Measurements from ENCODE around the gene LRP1B.
"Not testable (repeated sequence)": the region's sequence is repeated elsewhere in the genome, so short reads cannot be mapped to it uniquely, and the experiment has no call there.

LRP1B gene

DNA sequence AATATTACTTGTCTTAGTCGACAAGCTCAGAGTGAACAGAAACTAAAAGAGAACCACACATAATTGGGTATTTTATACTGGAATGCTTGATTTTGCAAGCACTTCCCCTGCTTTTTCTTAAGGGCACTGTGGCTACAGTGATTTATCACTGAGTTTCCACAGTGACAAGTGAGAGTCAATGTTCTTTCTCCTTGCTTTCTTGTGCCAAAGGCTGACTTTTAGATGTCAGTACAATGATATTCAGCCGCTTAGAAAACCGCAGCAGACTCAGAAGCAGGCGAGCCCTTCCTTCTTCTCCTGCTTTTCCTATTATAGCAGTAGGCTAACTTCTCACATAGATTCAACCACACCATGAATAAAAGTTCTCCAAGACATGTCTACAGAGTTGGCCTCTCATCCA, 1747.0 kb downstream of the LRP1B start:
- Mint-ChIP-seq H3K9me3 (no peaks in the 10 kb centered on the region), H3K27ac (no peak overlapping the region), H3K4me3 (no peak overlapping the region), H3K36me3 (no peaks in the 10 kb centered on the region), H3K4me1 (no peaks in the 10 kb centered on the region), H3K27me3 (no peaks in the 10 kb centered on the region)
- ATAC-seq (ENCODE audit: low read depth), result no peak
- DNase-seq (ENCODE audit: low spot score in 2 of 2), result no peak

DNA sequence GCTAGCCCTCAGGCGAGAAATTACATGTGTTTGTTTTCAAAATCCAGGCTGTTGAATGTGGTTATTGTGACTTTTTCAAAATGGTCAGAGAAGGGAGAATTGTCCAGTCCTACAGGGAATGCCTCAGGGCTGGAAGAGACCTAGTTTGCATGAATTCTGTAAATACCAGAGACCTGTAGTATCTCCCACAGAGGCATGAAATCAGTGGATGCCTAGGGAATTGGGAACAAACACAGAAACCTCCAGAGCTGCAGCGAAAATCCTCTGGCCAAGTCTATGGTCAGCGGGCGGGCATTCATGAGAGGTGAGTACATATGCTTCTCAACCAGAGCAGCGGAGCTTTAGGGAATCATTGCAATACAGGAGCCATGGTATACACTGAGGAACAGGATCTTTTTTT, 1754.1 kb downstream of the LRP1B start:
- Mint-ChIP-seq H3K27me3 (no peaks in the 10 kb centered on the region), H3K4me3 (no peak overlapping the region), H3K36me3 (no peaks in the 10 kb centered on the region), H3K9me3 (no peaks in the 10 kb centered on the region), H3K27ac (no peak overlapping the region), H3K4me1 (no peaks in the 10 kb centered on the region)
- no peak for ATAC-seq (ENCODE audit: low read depth)
- DNase-seq (ENCODE audit: low spot score in 2 of 2), result no peak

DNA sequence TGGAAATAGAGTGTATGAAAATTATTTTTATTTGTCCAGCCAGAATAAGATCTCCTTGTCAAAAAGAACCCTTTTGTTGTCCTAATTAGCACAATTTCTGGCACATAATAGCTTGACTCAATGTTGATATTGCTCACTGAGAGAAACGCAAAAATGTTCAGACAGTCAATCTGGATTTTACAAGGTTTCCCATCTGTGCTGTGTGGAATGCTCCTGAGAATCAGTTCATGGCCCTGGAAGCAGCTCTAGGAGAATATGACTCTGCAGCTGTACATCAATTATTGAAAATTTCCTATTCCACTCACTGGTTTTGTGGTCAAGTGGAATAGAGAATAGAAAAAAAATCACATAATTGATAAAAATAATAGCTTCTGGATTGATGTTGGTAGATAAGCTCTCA, 1767.7 kb downstream of the LRP1B start:
- DNase-seq (ENCODE audit: low spot score in 2 of 2) (no peak), ATAC-seq (ENCODE audit: low read depth) (no peak)
- H3K27ac Mint-ChIP-seq, result no peak overlapping the region
- no peaks in the 10 kb centered on the region for H3K36me3 Mint-ChIP-seq
- no peaks in the 10 kb centered on the region for H3K4me1 Mint-ChIP-seq
- H3K9me3 Mint-ChIP-seq, result peaks cover 6% of the 10 kb centered on the region
- no peaks in the 10 kb centered on the region for H3K27me3 Mint-ChIP-seq
- H3K4me3 Mint-ChIP-seq, result no peak overlapping the region

DNA sequence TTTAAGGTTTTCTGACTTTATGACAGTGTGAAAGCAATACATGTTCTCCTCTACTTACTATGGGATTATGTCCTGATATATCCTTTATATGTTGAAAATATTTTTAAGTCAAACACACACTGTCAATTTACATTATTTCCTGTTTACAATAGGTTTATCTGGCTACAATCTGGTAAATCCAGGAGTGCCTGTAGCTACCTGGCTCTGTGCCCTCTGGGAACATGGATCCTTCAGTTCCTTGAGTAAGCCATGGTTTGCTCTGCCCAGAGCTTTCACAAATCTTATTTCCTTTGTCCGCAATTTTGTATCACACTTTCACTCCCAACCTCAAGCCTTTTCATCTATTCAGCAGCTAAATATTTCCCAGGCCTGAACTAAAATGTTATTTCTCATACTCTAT, 1768.5 kb downstream of the LRP1B start:
- Mint-ChIP-seq H3K4me1 (no peaks in the 10 kb centered on the region), H3K4me3 (no peak overlapping the region), H3K27me3 (no peaks in the 10 kb centered on the region), H3K9me3 (peaks cover 6% of the 10 kb centered on the region), H3K36me3 (no peaks in the 10 kb centered on the region), H3K27ac (no peak overlapping the region)
- ATAC-seq (ENCODE audit: low read depth), result no peak
- no peak for DNase-seq (ENCODE audit: low spot score in 2 of 2)

DNA sequence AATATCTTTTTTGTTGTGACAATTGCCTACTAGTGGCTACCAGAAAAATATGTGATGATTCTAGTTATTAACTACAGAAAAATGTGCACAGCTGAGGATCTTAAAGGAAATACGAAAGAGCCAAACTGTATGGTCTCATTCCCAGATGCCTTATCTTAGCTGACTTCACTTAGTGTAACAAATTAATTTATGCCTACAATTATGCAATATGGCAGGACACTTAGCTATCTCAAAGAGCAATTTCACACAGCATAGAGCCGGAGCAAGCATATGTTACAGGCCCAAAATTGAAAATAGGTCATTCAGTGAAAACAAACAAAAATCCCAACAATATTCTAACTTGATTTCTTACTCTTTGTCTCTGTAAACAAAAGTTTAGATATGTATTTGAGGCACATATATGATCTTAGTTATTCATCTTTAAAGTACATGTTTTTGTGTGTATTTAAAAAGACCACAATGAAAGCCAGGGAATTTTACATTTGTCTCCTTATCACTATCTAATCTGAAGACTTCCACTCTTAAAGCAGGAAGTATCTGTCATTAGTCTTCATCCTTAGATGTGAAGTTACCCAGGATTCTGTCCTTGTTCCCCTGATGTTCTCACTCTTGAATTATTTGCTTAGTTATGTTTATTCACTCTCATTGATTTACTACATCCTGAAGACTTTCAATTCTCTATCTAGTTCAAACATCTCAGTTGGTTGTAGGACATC, 1771.6 kb downstream of the LRP1B start:
- Mint-ChIP-seq H3K36me3 (no peaks in the 10 kb centered on the region), H3K4me1 (no peaks in the 10 kb centered on the region), H3K27me3 (no peaks in the 10 kb centered on the region), H3K4me3 (no peak overlapping the region), H3K27ac (no peak overlapping the region), H3K9me3 (no peaks in the 10 kb centered on the region)
- ATAC-seq (ENCODE audit: low read depth) (no peak), DNase-seq (ENCODE audit: low spot score in 2 of 2) (no peak)

DNA sequence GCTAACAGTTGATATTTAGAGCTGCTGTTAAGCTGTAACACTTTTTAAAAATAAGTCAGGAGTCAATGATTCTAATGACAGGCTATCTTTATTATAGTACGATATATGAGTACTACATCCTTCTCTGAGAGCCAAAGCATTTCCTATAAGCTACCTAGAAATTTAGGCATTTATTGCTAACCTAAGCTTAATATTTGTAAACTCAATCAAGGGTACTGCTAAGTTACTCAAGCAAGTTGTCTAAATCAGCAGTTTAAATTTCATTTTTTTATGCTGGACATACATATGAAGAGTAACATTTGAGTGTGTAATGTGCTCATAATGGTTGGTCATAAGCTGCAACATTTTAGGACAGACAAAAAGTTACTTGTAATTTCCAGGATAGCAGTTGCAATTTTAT, 1774.1 kb downstream of the LRP1B start:
- DNase-seq (ENCODE audit: low spot score in 2 of 2) (no peak), ATAC-seq (ENCODE audit: low read depth) (no peak)
- Mint-ChIP-seq H3K4me3 (no peak overlapping the region), H3K27ac (no peak overlapping the region), H3K27me3 (no peaks in the 10 kb centered on the region), H3K4me1 (no peaks in the 10 kb centered on the region), H3K9me3 (no peaks in the 10 kb centered on the region), H3K36me3 (no peaks in the 10 kb centered on the region)

DNA sequence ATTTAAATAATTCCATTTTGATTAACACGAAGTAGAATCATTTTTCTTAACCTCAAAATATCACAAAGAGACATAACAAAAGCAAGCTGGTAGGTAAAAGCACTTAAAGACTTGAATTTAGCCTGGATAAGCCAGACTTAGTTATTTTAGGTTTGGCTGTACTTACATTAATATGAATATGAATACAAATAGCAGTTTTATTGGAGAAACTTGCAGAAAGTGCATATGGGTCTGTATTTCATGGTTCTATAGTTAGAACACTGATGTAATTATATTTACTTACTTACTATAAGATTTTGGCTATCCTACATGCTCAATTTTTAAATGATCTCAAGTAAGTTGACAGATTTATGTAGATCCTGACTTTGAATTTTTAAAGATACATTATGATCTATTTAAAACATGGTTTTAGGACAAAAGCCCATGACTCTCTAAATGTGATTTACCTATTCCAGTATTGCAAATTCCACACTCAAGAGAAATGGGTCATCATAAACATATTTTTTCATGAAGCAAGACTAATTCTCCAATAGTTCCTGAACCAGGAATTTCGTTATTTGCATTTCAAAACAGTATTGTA, 1775.2 kb downstream of the LRP1B start:
- no peaks in the 10 kb centered on the region for H3K36me3 Mint-ChIP-seq
- no peak for DNase-seq (ENCODE audit: low spot score in 2 of 2)
- no peak for ATAC-seq (ENCODE audit: low read depth)
- no peak overlapping the region for H3K4me3 Mint-ChIP-seq
- H3K27ac Mint-ChIP-seq, result no peak overlapping the region
- no peaks in the 10 kb centered on the region for H3K4me1 Mint-ChIP-seq
- no peaks in the 10 kb centered on the region for H3K27me3 Mint-ChIP-seq
- H3K9me3 Mint-ChIP-seq, result no peaks in the 10 kb centered on the region

DNA sequence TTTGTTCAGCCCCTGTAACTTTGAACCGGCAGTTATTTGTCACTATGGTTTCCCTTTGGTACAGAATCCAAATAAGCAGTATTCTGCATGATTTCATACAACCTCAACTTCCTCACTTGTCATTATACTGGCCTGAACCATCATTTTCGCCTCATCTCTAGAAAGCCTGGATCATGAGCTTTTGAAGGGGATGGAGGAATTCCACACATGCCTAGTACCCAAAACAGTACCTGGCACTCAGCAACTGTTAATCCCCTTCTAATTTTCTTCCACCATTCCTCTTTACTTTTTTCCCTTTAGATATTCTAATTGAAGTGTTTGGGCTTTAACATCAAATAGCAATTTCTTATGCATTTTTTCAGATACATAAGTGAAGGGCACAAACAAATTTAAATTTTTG, 1776.3 kb downstream of the LRP1B start:
- ATAC-seq (ENCODE audit: low read depth) (no peak), DNase-seq (ENCODE audit: low spot score in 2 of 2) (no peak)
- Mint-ChIP-seq H3K27ac (no peak overlapping the region), H3K4me1 (no peaks in the 10 kb centered on the region), H3K4me3 (no peak overlapping the region), H3K36me3 (no peaks in the 10 kb centered on the region), H3K27me3 (no peaks in the 10 kb centered on the region), H3K9me3 (no peaks in the 10 kb centered on the region)

DNA sequence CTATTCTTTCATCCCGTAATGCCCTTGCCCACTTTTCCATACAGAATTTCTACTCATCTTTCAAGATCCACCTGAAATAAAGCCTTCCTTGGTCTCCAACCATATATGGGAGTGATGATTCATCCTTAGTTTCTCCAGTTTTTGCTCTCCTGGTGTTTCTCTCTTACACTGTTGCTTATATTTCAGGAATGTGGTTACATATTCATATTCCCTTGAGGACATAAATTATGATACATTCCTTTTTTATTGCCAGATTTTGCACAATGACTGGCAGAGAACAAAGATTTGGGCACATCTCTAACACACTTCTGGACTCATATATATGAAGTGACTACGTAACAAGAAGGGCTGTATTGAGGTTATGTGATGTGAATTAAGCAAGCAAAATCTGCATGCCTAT, 1777.3 kb downstream of the LRP1B start:
- Mint-ChIP-seq H3K4me1 (no peaks in the 10 kb centered on the region), H3K4me3 (no peak overlapping the region), H3K9me3 (no peaks in the 10 kb centered on the region), H3K27me3 (no peaks in the 10 kb centered on the region), H3K27ac (no peak overlapping the region), H3K36me3 (no peaks in the 10 kb centered on the region)
- ATAC-seq (ENCODE audit: low read depth), result no peak
- no peak for DNase-seq (ENCODE audit: low spot score in 2 of 2)

DNA sequence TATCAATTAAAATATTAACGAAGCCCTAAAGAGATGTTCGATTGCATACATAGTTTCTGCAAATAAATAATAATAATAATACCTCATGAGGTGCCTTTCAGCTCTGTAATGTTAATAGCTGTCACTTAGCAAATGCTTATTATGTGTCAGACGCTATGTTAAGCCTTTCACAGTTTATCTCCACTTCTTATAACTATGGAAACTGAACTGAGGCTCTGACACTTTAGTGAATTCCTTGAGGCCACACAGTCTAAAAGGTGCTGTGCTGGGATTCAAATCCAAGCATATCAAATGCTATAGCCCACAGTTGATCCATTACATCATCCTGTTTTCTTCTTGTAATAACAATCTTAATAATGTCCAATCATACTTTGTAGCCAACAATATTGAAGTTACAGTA, 1779.1 kb downstream of the LRP1B start:
- Mint-ChIP-seq H3K36me3 (no peaks in the 10 kb centered on the region), H3K9me3 (peaks cover 1% of the 10 kb centered on the region), H3K4me1 (no peaks in the 10 kb centered on the region), H3K27ac (no peak overlapping the region), H3K27me3 (no peaks in the 10 kb centered on the region), H3K4me3 (no peak overlapping the region)
- ATAC-seq (ENCODE audit: low read depth), result no peak
- DNase-seq (ENCODE audit: low spot score in 2 of 2), result no peak

DNA sequence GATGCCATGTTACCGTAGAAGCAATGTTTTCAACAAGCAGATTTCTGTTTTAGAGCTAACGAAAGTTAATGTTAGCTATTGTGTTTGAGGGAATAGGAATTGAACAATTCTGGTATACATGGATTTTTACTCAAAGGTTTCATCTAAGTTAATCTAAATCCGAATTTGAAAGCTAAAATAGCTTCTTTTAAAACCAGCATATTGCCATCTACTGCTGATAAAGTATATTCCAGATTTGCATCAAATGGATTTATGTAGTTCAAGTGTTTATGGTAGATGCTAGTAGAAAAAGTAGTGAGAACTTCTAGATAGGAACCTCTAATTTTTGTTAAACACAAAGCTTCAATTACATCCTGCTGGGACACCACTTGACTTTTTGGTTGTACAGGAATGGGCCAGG, 1781.1 kb downstream of the LRP1B start:
- Mint-ChIP-seq H3K4me3 (no peak overlapping the region), H3K27ac (no peak overlapping the region), H3K36me3 (no peaks in the 10 kb centered on the region), H3K9me3 (peaks cover 1% of the 10 kb centered on the region), H3K4me1 (no peaks in the 10 kb centered on the region), H3K27me3 (no peaks in the 10 kb centered on the region)
- ATAC-seq (ENCODE audit: low read depth) (no peak), DNase-seq (ENCODE audit: low spot score in 2 of 2) (no peak)

DNA sequence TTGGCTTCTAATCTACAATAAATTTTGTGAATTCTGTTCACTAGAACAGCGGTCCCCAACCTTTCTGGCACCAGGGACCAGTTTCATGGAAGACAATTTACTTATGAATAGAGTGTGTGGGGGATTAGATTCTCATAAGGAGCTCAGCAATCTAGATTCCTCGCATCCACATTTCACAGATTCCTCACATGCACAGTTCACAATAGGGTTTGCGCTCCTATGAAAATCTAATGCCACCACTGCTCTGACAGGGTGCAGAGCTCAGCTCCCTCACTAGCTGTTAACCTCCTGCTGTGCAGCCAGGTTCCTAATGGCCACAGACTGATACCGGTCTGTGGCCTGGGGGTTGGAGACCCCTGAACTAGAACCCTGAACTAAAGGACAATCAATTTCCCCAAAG, 1782.0 kb downstream of the LRP1B start:
- Mint-ChIP-seq H3K27ac (no peak overlapping the region), H3K4me1 (no peaks in the 10 kb centered on the region), H3K9me3 (peaks cover 1% of the 10 kb centered on the region), H3K36me3 (no peaks in the 10 kb centered on the region), H3K27me3 (no peaks in the 10 kb centered on the region), H3K4me3 (no peak overlapping the region)
- ATAC-seq (ENCODE audit: low read depth), result no peak
- DNase-seq (ENCODE audit: low spot score in 2 of 2), result no peak

DNA sequence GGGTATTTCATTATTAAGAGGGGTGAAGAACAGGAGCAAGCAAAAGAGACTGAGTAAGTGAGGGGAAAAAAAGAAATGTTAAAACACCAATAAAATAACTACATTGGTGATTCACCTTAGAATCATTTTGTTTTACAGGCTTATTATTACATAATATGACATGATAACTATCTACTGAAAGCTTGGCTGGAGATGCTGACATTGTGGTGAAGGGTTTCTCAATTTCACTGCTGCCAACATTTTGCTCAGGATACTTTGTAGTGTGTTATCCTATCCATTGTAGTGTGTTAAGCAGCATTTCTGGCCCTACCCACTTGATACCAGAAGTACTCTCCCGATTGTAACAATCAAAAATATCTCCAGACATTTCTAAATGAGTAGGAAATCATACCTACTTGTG, 1786.0 kb downstream of the LRP1B start:
- Mint-ChIP-seq H3K4me3 (no peak overlapping the region), H3K9me3 (peaks cover 1% of the 10 kb centered on the region), H3K4me1 (no peaks in the 10 kb centered on the region), H3K27me3 (no peaks in the 10 kb centered on the region), H3K36me3 (no peaks in the 10 kb centered on the region), H3K27ac (no peak overlapping the region)
- DNase-seq (ENCODE audit: low spot score in 2 of 2) (no peak), ATAC-seq (ENCODE audit: low read depth) (no peak)

DNA sequence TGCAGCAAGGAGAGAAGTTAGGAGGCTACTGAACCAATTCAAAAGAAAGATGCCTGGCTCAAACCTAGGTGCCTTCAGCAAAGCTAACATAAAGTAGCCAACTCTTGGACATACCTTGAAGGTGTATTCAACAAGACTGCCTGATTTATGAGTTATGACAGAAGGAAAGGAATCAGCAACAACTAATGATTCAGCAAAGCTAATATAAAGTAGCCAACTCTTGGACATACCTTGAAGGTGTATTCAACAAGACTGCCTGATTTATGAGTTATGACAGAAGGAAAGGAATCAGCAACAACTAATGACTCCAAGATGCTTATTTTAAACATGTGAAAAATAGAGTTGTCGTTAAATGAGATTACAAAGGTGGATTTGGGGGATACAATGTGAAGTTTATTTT, 1786.5 kb downstream of the LRP1B start:
- not testable (repeated sequence) for H3K27me3 Mint-ChIP-seq; H3K27ac Mint-ChIP-seq; ATAC-seq (ENCODE audit: low read depth)

DNA sequence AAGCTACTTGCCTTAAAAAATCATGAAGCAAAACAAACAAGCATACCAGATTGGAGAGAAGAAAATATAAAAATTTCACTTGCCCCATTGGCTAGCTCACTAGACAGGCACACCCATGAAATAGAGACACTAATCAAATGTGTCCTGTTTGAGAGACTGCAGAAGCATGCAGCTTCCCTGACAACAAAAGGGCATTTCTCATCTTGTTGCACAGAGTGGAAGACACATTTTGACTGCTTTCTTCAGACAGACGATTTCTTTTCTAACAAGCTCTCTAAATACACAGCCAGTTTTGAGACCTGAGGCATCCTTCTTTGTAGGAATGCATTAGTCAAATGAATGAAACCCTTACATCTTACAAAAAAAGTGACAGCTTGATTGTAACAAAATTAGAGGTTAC, 1792.0 kb downstream of the LRP1B start:
- peaks cover 1% of the 10 kb centered on the region for H3K9me3 Mint-ChIP-seq
- no peak for ATAC-seq (ENCODE audit: low read depth)
- H3K4me1 Mint-ChIP-seq, result no peaks in the 10 kb centered on the region

More for the DNA sequence above, 1786.5 kb downstream of the LRP1B start:
- H3K4me1 Mint-ChIP-seq; H3K36me3 Mint-ChIP-seq; H3K9me3 Mint-ChIP-seq; DNase-seq (ENCODE audit: low spot score in 2 of 2); H3K4me3 Mint-ChIP-seq: not testable (repeated sequence)

More for the DNA sequence above, 1792.0 kb downstream of the LRP1B start:
- Mint-ChIP-seq H3K4me3 (no peak overlapping the region), H3K36me3 (no peaks in the 10 kb centered on the region), H3K27ac (no peak overlapping the region), H3K27me3 (no peaks in the 10 kb centered on the region)
- no peak for DNase-seq (ENCODE audit: low spot score in 2 of 2)

All from memory B cell (primary cell).